Hepatocyte (in vitro differentiated cells): ENCODE results near the gene MZF1.

Source experiments
- CTCF ChIP-seq: fragments of 200-600 bp; sonication (generic); IDR thresholded peaks from 2 replicates; pipeline ENCODE4 v1.5.1; 2016; ENCODE audit warnings: antibody characterized with exemption, mild to moderate bottlenecking; ENCODE audit not compliant: poor library complexity
- EZH2 ChIP-seq: fragments of 200-600 bp; sonication (generic); IDR thresholded peaks from 2 replicates; pipeline ENCODE4 v1.6.1; 2016; ENCODE audit warnings: antibody characterized with exemption, mild to moderate bottlenecking, borderline replicate concordance
- EZH2phosphoT487 ChIP-seq: fragments of 200-600 bp; sonication (generic); IDR thresholded peaks from one replicate; pipeline ENCODE4 v1.6.1; 2018; ENCODE audit warnings: antibody characterized with exemption, mild to moderate bottlenecking, low read depth, moderate library complexity; ENCODE audit not compliant: unreplicated experiment, severe bottlenecking

GRCh38 chr19:58536852-58537798, 36.0 kb downstream of the MZF1 start:
- TF ChIP-seq CTCF: no peak
- TF ChIP-seq EZH2: no peak
- no peak for TF ChIP-seq EZH2phosphoT487
